NCI-H345 (cell line): Measurements from ENCODE around the gene FAM240B.

ENCODE experiments used
- DNase-seq: peaks from one replicate; lab custom pipeline; 2025; lab: John Stamatoyannopoulos, UW

The FAM240B gene

DNA sequence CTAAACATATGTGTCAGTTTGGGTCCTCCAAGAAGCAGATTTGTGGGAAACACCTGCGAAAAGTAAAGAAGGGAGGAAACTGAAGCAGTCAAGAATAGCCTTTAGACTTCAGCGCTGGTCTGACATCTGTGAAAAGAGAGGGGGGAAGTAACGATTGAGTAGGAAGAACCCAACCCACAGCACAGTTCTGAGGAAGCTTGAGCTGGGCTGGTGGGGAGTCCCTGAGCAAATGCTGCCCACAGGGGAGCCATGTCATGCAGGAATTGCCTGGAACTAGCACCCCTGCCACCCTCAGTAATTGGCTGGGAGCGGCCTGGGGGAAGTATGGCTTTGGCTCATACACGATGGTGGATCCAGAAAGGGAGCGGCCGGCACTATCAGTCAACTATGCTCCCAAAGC lies 20.6 kb downstream of the FAM240B start:
- DNase-seq: no peak

DNA sequence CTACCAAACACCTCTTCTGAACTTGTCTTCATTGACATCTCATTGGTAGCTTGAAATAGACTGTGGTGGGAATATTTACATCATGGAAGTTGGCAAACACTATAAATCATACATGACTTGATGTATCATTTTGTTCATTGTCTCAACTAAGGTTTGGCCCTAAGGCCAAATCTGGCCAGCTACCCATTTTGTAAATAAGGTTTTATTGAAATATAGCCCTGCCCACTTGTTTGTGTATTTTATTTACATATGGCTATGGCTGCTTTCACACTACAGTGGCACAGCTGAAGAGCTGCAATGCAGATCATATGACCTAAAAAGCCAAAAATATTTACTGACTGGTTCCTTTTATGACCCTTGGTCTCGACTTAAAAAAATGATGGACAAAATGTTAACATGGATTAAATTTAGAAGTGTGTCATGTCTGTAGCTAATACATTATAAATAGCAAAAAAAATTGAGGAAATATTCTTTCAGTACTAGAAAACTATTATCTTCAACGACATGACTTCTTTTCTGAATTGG lies 22.1 kb downstream of the FAM240B start:
- no peak for DNase-seq

DNA sequence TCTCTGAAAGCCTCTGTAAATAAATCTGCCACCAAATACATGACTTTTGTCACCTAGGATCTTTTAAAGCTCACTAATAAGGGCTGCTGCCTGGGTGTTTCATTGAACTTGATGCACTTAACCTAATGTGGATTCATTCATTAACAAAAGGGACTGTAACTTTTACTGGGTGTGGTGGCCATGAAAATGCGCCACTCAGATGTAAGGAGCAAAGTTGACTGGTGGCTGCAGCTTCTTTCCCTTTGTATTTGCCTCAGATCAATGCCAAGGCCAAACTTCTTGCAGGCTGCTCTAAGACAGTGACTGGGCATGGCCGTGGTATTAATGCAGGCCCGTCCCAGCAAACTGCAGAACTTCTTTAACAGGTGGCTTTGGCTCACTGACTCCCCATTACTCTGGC lies 22.9 kb downstream of the FAM240B start:
- DNase-seq: no peak

DNA sequence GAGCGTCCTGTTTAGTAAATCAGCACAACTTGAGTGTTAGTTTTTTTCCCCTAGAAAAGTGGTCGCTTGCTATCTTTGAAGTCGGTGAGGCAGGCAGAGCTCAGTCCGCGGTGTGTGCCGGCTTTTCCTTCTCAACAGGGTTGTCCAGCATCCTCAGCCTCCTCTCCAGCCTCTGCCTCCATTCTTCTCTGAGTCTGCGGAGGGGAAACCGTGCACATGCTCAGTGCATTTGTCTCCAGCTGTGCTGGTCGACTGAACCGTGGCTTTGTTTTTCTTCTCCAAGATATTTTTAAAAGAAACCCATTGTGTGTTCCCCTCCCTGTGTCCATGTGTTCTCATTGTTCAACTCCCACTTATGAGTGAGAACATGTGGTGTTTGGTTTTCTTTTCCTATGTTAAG lies 25.3 kb downstream of the FAM240B start:
- DNase-seq: no peak

DNA sequence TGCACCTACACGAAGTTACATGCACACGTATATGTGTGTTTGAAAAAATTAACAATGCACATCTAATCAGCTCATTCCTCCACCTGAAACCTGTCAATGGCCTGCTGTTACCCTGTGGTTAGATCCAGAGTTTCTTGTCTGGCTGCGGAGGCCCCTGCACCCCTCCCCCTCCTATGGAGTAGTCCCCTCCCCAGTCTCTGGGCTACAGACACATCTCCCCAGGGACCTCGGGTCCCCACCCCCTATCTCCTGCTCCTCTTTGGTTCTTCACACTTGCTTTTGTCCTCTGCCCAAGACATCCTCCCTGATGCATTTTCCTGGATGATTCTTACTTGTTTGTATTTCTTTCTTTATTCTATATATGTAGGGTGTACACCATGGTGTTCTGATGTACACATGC lies 27.2 kb downstream of the FAM240B start:
- no peak for DNase-seq

DNA sequence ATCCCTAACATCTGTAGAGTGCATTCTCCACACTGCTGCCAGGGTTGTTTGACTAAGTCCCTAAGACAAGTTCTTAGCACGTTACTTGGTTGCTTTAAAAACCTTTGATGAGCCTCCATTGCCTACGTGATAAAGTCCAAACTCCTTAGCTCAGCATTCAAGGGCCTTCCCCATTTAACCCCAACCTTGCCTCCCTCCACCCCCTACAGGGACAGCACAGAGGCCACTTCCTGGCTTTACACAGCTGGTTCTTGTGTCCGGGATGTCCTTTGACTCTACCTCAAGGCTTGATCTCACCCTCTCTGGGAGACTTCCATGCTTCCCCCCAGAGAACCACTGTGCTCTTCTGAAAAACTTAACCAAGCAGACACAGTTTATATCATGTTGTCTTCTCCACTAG lies 29.4 kb downstream of the FAM240B start:
- DNase-seq: no peak

DNA sequence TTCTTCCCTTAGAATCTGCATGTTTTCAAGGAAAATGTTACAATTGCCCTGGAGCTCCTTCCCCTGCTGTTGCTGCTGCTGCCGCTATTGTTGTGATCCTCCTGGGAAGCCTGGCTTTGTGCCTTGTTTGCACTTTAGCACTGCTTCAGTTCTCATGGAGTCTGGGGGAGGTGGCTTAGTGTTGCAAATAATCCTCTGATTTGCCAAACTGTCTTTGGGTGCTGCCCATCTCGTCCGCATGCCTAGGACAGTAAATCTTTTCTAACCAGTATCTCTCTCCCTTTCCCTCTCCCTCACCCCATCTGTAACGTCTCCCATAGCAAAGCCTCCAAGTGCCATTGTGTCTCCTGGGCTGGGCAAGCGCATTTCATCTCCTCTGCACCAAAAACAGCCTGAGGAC lies 30.3 kb downstream of the FAM240B start:
- peak; percentile 61 for DNase-seq

DNA sequence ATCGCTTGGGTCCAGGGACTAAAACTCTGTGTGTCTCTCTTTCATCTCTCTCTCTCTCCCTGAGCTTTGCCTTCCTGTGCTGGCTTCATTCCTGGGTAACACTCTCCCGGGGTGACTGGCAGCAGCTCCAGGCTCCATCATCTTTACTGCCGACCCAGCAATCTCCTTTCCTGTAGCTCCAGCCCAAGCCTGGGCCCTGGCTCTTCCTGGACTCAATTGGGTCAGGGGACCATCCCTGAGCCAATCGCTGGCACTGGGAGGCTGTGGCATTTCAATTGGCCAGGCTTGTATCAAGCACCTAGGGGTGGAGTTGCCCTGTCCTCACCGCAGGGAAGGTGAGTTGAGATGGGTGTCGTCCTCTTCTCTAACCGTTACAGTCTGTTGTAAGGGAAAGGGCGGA lies 31.9 kb downstream of the FAM240B start:
- DNase-seq: no peak

DNA sequence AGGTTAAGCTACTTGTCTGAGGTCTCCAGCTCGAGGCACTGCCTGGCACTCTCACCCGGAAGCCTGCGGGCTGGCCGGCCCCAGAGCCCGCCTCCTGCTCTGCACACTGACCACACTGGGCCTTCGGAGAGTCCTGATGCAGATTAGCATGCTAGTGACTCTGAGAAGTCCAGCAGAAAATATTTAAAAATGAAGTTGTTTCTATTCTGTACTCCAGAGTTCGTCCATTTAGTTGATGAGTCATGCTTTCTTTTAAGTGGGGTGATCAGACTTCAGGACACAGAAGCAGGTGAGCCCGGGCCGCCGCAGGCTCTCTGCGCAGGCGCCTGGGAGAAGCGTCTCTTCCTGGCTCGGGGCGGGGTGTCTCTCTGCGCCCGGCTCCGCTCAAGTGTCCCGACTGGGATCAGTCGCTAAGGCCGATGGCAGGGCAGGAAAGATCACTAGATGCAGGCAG lies 32.5 kb downstream of the FAM240B start:
- DNase-seq: no peak

DNA sequence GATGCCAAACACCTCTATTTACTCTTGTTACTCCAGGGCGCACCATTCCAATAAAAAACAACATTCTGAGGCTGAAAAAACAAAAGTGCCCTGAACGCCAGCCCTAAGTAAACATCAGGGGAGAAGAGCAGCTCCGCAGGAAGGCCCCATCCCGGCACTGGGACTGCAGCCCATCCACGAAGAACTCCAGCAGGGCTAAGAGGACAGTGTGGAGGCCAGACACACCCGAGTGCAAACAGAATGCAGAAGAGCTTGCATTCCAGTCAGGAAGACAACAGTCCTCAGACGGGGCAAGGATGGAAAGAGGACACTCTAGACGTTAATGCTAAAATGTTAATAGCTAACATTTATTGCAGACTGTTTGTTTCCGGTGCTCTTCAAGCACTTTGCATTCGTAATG lies 33.0 kb downstream of the FAM240B start:
- peak; percentile 53 for DNase-seq

DNA sequence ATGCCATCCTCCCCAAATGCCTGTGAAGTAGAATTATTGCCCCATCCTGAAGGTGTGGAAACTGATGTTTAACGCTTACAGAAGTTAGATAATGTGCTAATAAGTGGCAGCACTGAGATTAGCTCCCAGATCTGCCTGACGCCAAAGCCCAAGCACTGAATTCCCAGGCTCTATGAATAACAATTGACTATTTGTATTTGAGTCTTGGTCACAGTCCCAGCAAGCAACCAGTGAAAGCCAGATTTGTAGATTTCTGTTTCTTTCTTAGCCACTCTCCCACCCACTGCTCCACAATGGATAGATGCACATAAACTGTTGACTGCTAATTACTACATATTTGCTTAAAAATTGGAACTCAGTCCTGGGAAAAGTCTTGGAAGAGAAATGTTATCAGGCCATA lies 34.4 kb downstream of the FAM240B start:
- no peak for DNase-seq

DNA sequence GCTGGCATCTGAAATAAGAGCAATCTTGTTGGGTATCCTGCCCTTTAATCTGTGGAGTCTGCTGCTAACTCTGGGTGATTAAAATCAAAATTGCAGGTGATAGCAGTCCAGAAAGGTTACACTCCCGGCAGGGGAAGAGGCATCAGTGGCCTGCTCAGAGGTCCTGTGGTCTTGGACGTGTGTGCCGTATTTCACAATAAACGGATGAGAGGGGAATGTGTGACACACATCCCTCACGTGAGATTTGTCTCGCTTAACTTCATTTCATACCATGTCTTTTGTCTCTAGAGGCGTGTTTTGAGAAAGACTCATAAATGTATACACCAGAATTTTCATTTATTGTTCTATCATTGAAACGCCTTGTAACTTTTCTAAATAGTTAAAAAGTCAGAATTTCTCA lies 36.6 kb downstream of the FAM240B start:
- no peak for DNase-seq

DNA sequence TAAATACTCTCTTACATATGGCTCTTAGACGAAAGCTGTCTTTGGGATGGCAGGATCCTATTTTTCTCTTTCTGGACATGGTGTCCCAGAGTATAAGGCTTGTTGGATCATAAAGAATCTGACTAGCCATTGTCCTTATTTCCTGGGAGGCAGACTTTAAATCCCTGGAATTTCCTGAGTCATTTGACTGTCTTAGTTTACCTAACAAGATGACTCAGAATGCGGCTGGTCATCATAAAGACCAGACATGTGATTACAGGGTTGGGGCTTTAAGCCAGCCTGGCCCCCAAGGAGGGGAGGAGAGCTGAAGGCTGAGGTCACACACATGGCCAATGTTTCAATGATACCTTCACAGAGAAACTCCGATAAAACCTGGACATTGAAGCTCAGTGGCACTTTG lies 37.2 kb downstream of the FAM240B start:
- DNase-seq: no peak

DNA sequence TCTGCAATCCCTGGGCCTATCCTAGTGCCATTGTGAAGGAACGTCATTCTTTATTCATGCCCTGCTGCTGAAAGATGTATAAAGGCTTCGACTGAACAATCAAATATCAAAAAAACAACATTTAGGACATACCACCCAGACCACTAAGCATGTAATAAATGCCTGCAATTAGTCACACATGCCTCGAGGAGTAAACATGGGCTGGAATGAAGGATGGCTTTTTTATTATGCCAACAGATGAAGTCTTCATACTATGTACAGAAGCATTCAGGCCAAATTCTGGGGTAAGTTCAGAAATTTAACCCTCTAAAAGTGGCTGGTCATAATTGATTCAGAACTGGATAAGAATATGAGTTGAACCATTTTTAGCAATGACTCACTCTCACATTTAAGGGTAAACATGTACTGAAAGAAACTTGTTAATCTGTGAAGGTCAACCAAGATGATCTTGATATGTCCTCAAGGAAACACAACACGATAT lies 38.1 kb downstream of the FAM240B start:
- DNase-seq: no peak

DNA sequence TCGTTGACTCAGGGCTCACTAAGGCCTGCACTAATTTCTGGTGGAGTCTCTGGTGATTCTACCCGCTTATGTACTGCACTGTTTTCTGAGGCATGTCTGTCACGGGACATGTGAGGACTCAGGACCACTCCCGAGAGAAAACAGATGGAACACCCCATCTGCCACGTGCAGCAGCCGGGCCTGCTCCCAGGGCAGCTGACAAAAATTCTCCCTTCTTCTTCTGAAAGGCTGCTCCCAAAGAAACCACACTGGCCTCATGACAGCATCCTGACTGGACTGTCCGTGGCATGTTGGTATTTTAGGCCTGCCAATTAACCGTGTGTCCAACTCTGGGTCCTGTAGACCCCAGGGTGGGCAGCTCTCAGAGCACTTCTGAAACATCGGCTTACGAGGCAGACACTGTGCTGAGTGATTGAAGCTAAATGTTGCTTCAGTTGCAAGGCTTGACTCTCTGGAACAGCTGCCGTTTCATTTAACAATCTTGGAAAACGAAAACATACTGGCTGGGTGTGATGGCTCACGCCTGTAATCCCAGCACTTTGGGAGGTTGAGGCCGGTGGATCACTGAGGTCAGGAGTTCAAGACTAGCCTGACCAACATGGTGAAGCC lies 39.0 kb downstream of the FAM240B start:
- DNase-seq: no peak

DNA sequence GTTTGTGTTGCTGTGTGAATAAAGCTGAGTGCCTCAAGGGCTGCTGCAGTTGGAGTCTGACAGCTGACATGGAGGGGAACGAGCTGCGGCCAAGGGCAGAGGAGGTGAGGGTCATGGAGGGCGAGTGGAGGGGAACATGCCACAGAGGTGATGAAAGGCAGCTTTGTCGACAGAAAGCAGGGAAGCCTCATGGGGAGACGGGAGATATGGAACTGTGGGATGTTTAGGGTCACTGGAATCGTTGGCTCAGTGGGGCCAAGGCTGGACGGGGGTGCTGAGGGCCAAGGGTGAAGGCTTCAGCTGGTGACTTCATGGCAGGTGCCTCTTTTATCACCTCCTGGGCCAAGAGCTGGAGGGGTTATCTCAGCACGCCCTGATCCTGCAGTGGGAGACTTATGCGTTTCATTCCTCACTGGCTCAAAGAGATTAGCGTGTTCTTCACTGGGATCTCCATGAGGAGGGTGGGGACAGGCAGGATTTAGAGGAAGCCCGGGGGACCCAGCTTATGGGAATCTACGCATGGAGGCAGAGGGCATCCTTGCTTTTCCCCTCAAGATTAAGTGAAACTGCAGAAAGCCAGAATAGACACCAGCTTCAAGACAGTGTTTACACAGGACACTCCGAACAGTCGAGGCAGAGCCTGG lies 42.2 kb downstream of the FAM240B start:
- DNase-seq: no peak

DNA sequence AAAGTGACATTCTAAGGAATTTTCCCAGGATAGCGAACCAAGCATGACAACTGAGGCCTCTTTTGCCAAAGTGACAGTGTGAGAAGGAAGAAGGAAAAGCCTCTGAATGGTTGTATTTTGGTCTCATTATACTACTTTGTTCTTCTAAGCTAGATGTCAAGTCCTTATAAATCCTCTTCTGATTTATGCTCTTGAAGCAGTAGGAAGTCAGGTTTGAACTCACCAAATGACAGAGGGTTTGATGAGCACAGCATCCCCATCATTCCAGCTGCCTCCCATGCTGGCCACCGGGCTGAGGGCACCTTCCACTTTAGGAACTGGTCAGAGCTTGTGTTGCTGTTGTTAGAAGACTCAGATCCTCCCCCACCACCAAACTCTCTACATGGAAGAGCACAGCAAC lies 44.1 kb downstream of the FAM240B start:
- DNase-seq: no peak

DNA sequence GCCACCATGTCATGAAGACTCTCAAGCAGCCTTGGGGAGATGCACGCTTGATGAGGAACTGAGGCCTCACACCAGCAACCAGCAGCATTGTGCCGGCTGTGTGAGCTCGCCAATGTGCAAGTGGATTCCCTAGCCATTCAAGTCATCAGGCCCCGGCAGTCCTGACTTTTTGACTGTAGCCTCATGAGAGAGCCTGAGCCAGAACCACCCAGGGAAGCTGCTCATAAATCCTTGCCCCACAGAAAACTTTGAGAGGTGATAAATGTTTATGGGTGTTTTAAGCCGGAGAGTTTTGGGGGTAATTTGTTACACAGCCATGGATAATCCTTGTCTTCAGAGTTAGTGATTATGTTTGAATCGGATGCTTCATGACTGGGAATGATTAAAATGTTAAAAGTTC lies 44.7 kb downstream of the FAM240B start:
- no peak for DNase-seq

DNA sequence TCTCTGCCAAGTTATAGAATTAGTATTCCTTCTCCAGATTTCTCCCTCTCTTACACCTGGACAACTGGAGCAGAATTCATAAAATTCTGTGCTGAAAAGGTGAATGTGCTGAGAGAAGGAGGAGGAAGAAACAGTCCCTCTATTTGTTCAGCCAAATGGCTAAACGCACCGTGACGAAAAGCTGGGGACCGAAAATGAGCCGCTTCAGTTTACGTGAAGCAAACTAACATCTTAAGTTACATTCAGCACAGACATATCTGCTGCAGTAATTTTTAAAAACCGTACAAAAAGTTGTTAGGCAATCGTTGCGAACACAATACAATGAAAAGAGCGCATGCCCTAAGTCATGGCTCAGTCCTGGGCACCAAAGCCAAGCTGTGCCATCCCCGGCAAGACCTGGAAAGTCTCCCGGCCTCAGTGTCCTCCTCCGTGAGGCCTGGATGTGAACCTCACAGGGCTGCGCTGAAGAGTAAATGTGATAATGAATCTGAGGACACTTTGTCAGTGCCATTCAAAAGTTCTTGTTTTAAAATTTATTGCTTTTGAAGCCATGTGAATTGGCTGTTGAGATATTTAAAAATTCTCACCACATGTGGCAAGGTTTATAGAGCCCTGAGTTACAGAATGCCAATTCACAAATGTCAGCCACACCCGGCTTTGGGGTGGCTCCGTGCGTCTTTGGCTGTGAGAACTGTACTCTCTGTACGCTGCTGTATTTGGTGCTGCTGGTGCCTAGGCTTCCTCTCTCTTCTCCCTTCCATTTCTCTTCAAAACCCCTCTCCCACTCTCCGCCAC lies 46.3 kb downstream of the FAM240B start:
- DNase-seq: no peak

DNA sequence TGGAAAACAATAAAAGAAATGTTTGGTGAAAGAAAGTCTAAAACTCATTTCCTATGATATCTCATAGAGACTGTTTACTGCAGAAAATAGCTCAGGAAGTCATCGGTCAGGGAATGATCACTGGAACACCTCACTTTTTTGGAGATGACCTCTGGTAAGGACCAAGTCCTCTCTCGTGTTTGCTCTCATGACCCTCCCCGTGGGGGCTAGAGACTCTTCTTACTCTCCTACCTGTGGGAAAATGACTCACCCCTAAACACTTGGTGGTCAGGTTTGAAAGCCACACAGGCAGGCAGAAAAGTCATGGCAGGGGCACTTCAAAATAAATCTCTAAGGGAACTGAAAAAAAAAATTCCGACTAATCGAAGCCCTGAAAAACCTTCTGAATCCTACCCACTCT lies 48.2 kb downstream of the FAM240B start:
- DNase-seq: peak; percentile 42

DNA sequence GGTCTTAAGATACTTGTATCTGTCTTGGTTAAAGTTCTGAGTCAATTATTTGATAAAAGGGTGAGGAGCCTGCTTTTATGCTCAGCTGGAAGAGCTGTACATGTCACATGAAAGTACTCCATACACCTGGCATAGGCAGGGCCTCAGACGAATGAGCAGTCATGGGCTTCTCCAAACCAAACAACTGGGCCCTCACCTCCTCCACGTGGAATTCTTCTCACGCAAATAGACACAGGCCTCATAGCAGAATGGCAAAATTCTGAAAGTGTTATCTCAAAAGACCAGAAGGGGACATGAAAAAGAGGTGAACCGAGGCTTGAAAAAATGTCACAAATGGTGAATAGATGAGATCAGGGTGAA lies 48.6 kb downstream of the FAM240B start:
- DNase-seq: peak; percentile 34

DNA sequence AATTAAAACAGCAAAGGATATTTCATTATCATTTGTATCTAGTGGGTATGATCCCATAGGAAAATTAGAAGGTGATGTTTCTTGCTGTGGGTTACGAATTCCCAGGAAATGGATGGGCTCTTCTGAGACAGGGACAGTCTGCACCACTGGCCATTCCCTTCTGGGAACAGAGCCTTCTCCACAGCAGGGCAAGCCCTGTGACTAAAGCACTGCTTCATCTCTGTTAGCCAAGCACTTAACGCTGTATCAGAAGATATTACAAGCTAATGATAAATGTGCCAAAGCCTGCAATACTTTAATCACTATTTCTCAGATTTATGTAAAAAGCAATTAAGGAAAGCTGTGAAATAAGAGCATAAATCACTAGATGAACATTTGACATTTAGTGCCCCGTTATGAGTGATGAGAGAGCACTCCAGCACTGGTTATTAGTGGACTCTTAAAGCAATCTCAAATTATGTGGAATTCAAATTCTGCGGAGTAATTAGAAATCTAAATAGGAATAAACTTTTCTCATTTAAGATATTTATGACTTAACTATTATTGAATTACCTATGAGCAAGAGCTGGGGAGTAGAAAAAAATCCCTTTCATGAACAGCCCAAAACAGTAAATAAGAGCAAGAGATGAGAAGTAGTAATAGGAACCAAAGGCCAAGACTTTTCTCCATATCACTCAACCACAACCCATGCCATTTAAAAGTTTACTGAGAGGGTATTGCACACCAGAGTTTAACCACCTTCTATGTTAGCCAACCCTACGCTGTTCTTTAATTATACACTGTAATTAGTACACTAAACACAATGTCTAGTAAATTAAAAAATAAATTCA lies 49.2 kb downstream of the FAM240B start:
- no peak for DNase-seq
